Mesothelial cell of epicardium (in vitro differentiated cells): ENCODE results near the gene MVB12A. TPM values are rescaled to one million over a fixed set of nuclear protein-coding genes. Genes with fewer than 3 reads are reported as not detected.

Experiments used
- DNase-seq, 2 experiments: peaks; one replicate each; pipeline ENCODE4 v3.0.0; 2021; ENCODE audit warnings: low spot score in 2 of 2; ENCODE audit not compliant: unreplicated experiment in 2 of 2
- H3K27ac Mint-ChIP-seq: 2 replicates; pipeline ENCODE4 v1.8.0; 2021; ENCODE audit warnings: mixed read lengths
- H3K27me3 Mint-ChIP-seq: 2 replicates; pipeline ENCODE4 v1.8.0; 2021; ENCODE audit warnings: low read depth, mixed read lengths
- H3K36me3 Mint-ChIP-seq: 2 replicates; pipeline ENCODE4 v1.8.0; 2021; ENCODE audit warnings: mixed read lengths
- H3K4me1 Mint-ChIP-seq: 2 replicates; pipeline ENCODE4 v1.8.0; 2021; ENCODE audit warnings: mixed read lengths
- H3K4me3 Mint-ChIP-seq: 2 replicates; pipeline ENCODE4 v1.8.0; 2021; ENCODE audit warnings: mild to moderate bottlenecking, moderate library complexity, mixed read lengths
- H3K9me3 Mint-ChIP-seq: 2 replicates; pipeline ENCODE4 v1.8.0; 2021; ENCODE audit warnings: mixed read lengths
- CTCF ChIP-seq: fragments of 200-600 bp; sonication (generic); IDR thresholded peaks from one replicate; pipeline ENCODE4 v1.5.0; 2021; ENCODE audit warnings: antibody characterized with exemption; ENCODE audit not compliant: unreplicated experiment
- total RNA-seq: library from RNA; stranded (reverse); gene quantifications from 3 replicates; pipeline ENCODE4 v1.2.1, GENCODE V29; 2021

MVB12A gene
- total RNA-seq, 1 donor from 2014 or later, result 53.5 TPM

- H3K4me3 Mint-ChIP-seq, result peak overlapping the region; percentile 62
- H3K27me3 Mint-ChIP-seq, result peaks cover 17% of the 10 kb centered on the region
- peaks cover 13% of the 10 kb centered on the region for H3K4me1 Mint-ChIP-seq
- H3K36me3 Mint-ChIP-seq, result no peaks in the 10 kb centered on the region
- peaks cover 4% of the 10 kb centered on the region for H3K9me3 Mint-ChIP-seq
- no peak for DNase-seq
- no peak for TF ChIP-seq CTCF
- no peak overlapping the region for H3K27ac Mint-ChIP-seq
Measured at GRCh38 chr19:17391371-17392151, 28.3 kb upstream of the MVB12A start.

GRCh38 chr19:17393002-17393401 lies 26.8 kb upstream of the MVB12A start:
- H3K4me3 Mint-ChIP-seq, result no peak overlapping the region

GRCh38 chr19:17393914-17394313 lies 25.9 kb upstream of the MVB12A start, which contains the start of gene CCDC194:
Gene CCDC194, minus strand, starts transcription at chr19:17394196. Its CDS starts 38 bp downstream, at chr19:17394158.
- H3K4me3 Mint-ChIP-seq, result no peak within 1 kb of the TSS
- H3K9me3 Mint-ChIP-seq, result peaks cover 4% of the 10 kb centered on the region
- no peak for TF ChIP-seq CTCF
- peaks cover 5% of the 10 kb centered on the region for H3K36me3 Mint-ChIP-seq
- H3K27ac Mint-ChIP-seq, result no peak within 1 kb of the TSS
- peaks cover 13% of the 10 kb centered on the region for H3K27me3 Mint-ChIP-seq
- H3K4me1 Mint-ChIP-seq, result peaks cover 13% of the 10 kb centered on the region
- no peak for DNase-seq

More at GRCh38 chr19:17393002-17393401, 26.8 kb upstream of the MVB12A start:
- peaks cover 4% of the 10 kb centered on the region for H3K9me3 Mint-ChIP-seq
- peaks cover 5% of the 10 kb centered on the region for H3K36me3 Mint-ChIP-seq
- H3K4me1 Mint-ChIP-seq, result peaks cover 13% of the 10 kb centered on the region
- no peak for TF ChIP-seq CTCF
- H3K27ac Mint-ChIP-seq, result no peak overlapping the region
- no peak for DNase-seq
- H3K27me3 Mint-ChIP-seq, result peaks cover 17% of the 10 kb centered on the region

- no peak for DNase-seq
- Mint-ChIP-seq H3K4me3 (no peak overlapping the region), H3K27me3 (peaks cover 4% of the 10 kb centered on the region), H3K4me1 (peaks cover 13% of the 10 kb centered on the region), H3K27ac (peak overlapping the region; percentile 22), H3K9me3 (no peaks in the 10 kb centered on the region), H3K36me3 (peaks cover 5% of the 10 kb centered on the region)
- TF ChIP-seq CTCF, result peak; percentile 15
Measured at GRCh38 chr19:17394891-17395415, 24.9 kb upstream of the MVB12A start.

- Mint-ChIP-seq H3K4me1 (peaks cover 5% of the 10 kb centered on the region), H3K27ac (no peak overlapping the region), H3K27me3 (no peaks in the 10 kb centered on the region), H3K9me3 (no peaks in the 10 kb centered on the region), H3K36me3 (peaks cover 10% of the 10 kb centered on the region), H3K4me3 (no peak overlapping the region)
- TF ChIP-seq CTCF, result no peak
- DNase-seq, result no peak
Measured at GRCh38 chr19:17398902-17399527, 20.8 kb upstream of the MVB12A start.
